K562 (cell line): Measurements from ENCODE around the gene CHST13. TPM values are rescaled to one million over a fixed set of nuclear protein-coding genes. Genes with fewer than 3 reads are reported as not detected.

Experiments used
- ATAC-seq: fragments of 200-7000 bp; cut with Tn5 transposase; 3 replicates; pipeline ENCODE4 v1.9.1; 2020; ENCODE audit warnings: moderate library complexity
- BruUV-seq: library from RNA; stranded (reverse); fragments of 400-500 nt; replicated peaks from 2 replicates; lab custom pipeline; 2021; lab: Mats Ljungman, UMichigan
- CTCF ChIA-PET: fragments of 300-600 bp; formaldehyde crosslinking; extraction: SDS; loops from one replicate; lab custom pipeline; 2021; ENCODE audit warnings: low intra/inter-chr PET ratio; lab: Yijun Ruan, JAX
- POLR2A ChIA-PET: fragments of 300-600, 350-650 bp; sonication (Branson Sonifier 250); formaldehyde crosslinking; extraction: SDS; loops from one replicate; lab custom pipeline; 2021; ENCODE audit warnings: antibody characterized with exemption, inconsistent platforms; lab: Yijun Ruan, JAX
- DNase-seq, 4 experiments: peaks; one replicate each; pipeline versions ENCODE4 v3.0.0 to v3.0.0-alpha.2; 2011 to 2018; ENCODE audit warnings: low spot score in 3 of 4, mixed read lengths in 3 of 4; ENCODE audit errors: extremely low read depth in 1 of 4
- FAIRE-seq: peaks from 2 replicates; lab custom pipeline; 2011; peaks lifted over from hg19 to GRCh38; lab: Jason Lieb, UNC
- H2AFZ ChIP-seq: 2 replicates; pipeline ENCODE4 v1.6.0; 2011; ENCODE audit warnings: low read depth, low read length, control low read depth, inconsistent platforms
- H3K27ac ChIP-seq: fragments of 200-600 bp; 3 replicates; pipeline ENCODE4 v1.8.0; 2011; ENCODE audit warnings: low read depth, mild to moderate bottlenecking, control low read depth, inconsistent platforms, low read length, moderate library complexity, mixed read lengths; ENCODE audit errors: extremely low read depth
- H3K27me3 ChIP-seq, 2 experiments: fragments of 300-600 bp in 1 of 2; 2 replicates in 1 of 2; 3 replicates in 1 of 2; pipeline versions ENCODE4 v1.6.0 to v1.8.0; 2011; ENCODE audit warnings: inconsistent platforms in 2 of 2, low read length in 2 of 2, mild to moderate bottlenecking in 1 of 2, mixed read lengths in 1 of 2, moderate library complexity in 1 of 2; ENCODE audit not compliant: control insufficient read depth in 2 of 2, insufficient read depth in 2 of 2
- H3K36me3 ChIP-seq: fragments of 300-600 bp; 3 replicates; pipeline ENCODE4 v1.8.0; 2011; ENCODE audit warnings: mild to moderate bottlenecking, low read length, inconsistent platforms; ENCODE audit not compliant: control insufficient read depth, insufficient read depth
- H3K4me1 ChIP-seq, 2 experiments: fragments of 200-600 bp in 1 of 2; replicated peaks in 1 of 2; 2 replicates in 1 of 2; 3 replicates in 1 of 2; pipeline versions ENCODE4 v1.5.1 to v1.8.0; 2011; ENCODE audit warnings: inconsistent platforms in 2 of 2, low read length in 2 of 2, mild to moderate bottlenecking in 1 of 2, mixed read lengths in 1 of 2, moderate library complexity in 1 of 2; ENCODE audit not compliant: control insufficient read depth in 2 of 2, insufficient read depth in 2 of 2
- H3K4me2 ChIP-seq: 2 replicates; pipeline ENCODE4 v1.6.1; 2011; ENCODE audit warnings: low read length, control low read depth, inconsistent platforms, mixed read lengths; ENCODE audit not compliant: insufficient read depth
- H3K4me3 ChIP-seq: fragments of 200-600 bp; sonication (generic), shearing (Covaris generic); 2 replicates; pipeline ENCODE4 v1.5.1; 2016; ENCODE audit warnings: control low read depth, inconsistent platforms
- H3K79me2 ChIP-seq: fragments of 200-600 bp; 3 replicates; pipeline ENCODE4 v1.8.0; 2011; ENCODE audit warnings: low read length, inconsistent platforms; ENCODE audit not compliant: control insufficient read depth, insufficient read depth
- H3K9ac ChIP-seq, 2 experiments: 2 replicates each; pipeline versions ENCODE4 v1.6.0 to v1.6.1; 2011; ENCODE audit warnings: low read depth in 2 of 2, low read length in 2 of 2, control low read depth in 1 of 2, inconsistent platforms in 1 of 2, mild to moderate bottlenecking in 1 of 2, mixed read lengths in 1 of 2; ENCODE audit not compliant: insufficient read depth in 1 of 2
- H3K9me1 ChIP-seq: one replicate; pipeline ENCODE4 v1.6.0; 2011; ENCODE audit warnings: inconsistent platforms, mild to moderate bottlenecking, low read length, moderate library complexity; ENCODE audit not compliant: control insufficient read depth, insufficient read depth
- H3K9me3 ChIP-seq: replicated peaks from 2 replicates; pipeline ENCODE4 v1.5.1; 2011; ENCODE audit warnings: low read depth, low read length, inconsistent platforms; ENCODE audit not compliant: control insufficient read depth, insufficient read depth
- H4K20me1 ChIP-seq: replicated peaks from 2 replicates; pipeline ENCODE4 v1.6.1; 2011; ENCODE audit warnings: low read length, inconsistent platforms, mixed read lengths; ENCODE audit not compliant: control insufficient read depth, insufficient read depth
- BMI1 ChIP-seq: fragments of 150-350 bp; IDR thresholded peaks from 2 replicates; pipeline ENCODE4 v1.6.1; 2014; ENCODE audit warnings: low read length
- HEY1 ChIP-seq: fragments of 250-450 bp; sonication (Bioruptor Pico); IDR thresholded peaks from 2 replicates; pipeline ENCODE4 v1.5.0; 2020; ENCODE audit warnings: mild to moderate bottlenecking, moderate library complexity, borderline replicate concordance
- MAFF ChIP-seq: IDR thresholded peaks from 2 replicates; pipeline ENCODE4 v1.6.1; 2012; ENCODE audit warnings: low read length, improper control_type of control experiment
- NFIC ChIP-seq: fragments of 450-650 bp; IDR thresholded peaks from 2 replicates; pipeline ENCODE4 v1.6.1; 2017; ENCODE audit warnings: mild to moderate bottlenecking, inconsistent platforms
- ZEB2 ChIP-seq: fragments of 450-650 bp; IDR thresholded peaks from 2 replicates; pipeline ENCODE4 v1.6.1; 2016
- ZNF780A ChIP-seq: fragments of 250-450 bp; sonication (Bioruptor Pico); IDR thresholded peaks from 2 replicates; pipeline ENCODE4 v1.5.0; 2021; ENCODE audit warnings: mild to moderate bottlenecking
- WGBS: fragments of 100-300 bp; shearing (Covaris generic); methylation state at CpG from one replicate; pipeline ENCODE4 v1.1.6; 2016; ENCODE audit warnings: low coverage, mixed read lengths; ENCODE audit not compliant: insufficient coverage; ENCODE audit errors: missing lambda C conversion rate; 5-methylcytosine and 5-hydroxymethylcytosine counted together
- in situ Hi-C: fragments of 300-500 bp; cut with MboI; formaldehyde crosslinking; loops from 4 replicates; pipeline ENCODE4 v1.15.0; 2018; ENCODE audit warnings: inconsistent platforms, mixed read lengths
- intact Hi-C: fragments of 100-400 bp; cut with micrococcal nuclease; formaldehyde crosslinking; loops from 2 replicates; pipeline ENCODE4 v1.14.2; 2022
- polyA plus RNA-seq, 8 experiments: library from polyadenylated mRNA; depleted of rRNA in 4 of 8; stranded (reverse) in 5 of 8; unstranded in 3 of 8; fragments of >200 nt; fragmentation: Nextera tagmentation in 2 of 8; fragmentation: Illumina TruSeq in 1 of 8; extraction: Ambion mirVana in 2 of 8; extraction: Trizol in 1 of 8; gene quantifications; 2 replicates each; pipeline versions ENCODE4 v1.2.1 to v1.2.3, GENCODE V29; 2011 to 2014; ENCODE audit warnings: inconsistent platforms in 1 of 8, missing spikeins in 1 of 8
- total RNA-seq, 7 experiments: library from RNA; depleted of rRNA in 6 of 7; stranded (reverse); fragments of >200 nt in 6 of 7; fragmentation: Illumina TruSeq in 2 of 7; extraction: Trizol in 2 of 7; gene quantifications; 2 replicates each; pipeline versions ENCODE4 v1.2.1 to v1.2.3, GENCODE V29; 2011 to 2021; ENCODE audit warnings: low replicate concordance in 1 of 7
- TF ChIP-seq, protein P1 (sequence below): fragments of 250-450 bp; sonication (Bioruptor Pico); IDR thresholded peaks from 2 replicates; pipeline ENCODE4 v1.8.0; 2022; ENCODE audit warnings: moderate library complexity, mild to moderate bottlenecking, inconsistent platforms
- TF ChIP-seq, protein P2 (sequence below), 2 experiments: fragments of 450-650 bp; conservative IDR thresholded peaks; 2 replicates each; pipeline ENCODE4 v1.6.1; 2017; ENCODE audit warnings: mild to moderate bottlenecking in 2 of 2, moderate library complexity in 2 of 2
- TF ChIP-seq, protein P3 (sequence below): fragments of 250-450 bp; sonication (Bioruptor Pico); IDR thresholded peaks from 2 replicates; pipeline ENCODE4 v1.8.0; 2022; ENCODE audit warnings: moderate library complexity, mild to moderate bottlenecking, inconsistent platforms
- TF ChIP-seq, protein P4 (sequence below): fragments of 250-450 bp; sonication (Bioruptor Pico); IDR thresholded peaks from 2 replicates; pipeline ENCODE4 v1.9.0; 2021; ENCODE audit warnings: mild to moderate bottlenecking, inconsistent platforms
- TF ChIP-seq, protein P5 (sequence below): fragments of 450-650 bp; IDR thresholded peaks from 2 replicates; pipeline ENCODE4 v1.6.1; 2016; ENCODE audit warnings: mild to moderate bottlenecking

The CHST13 gene
- total and polyA plus RNA-seq, 9 of the 15 experiments (the other 6 are each of a cell fraction or from before 2014, with no cell fraction given): not detected

DNA sequence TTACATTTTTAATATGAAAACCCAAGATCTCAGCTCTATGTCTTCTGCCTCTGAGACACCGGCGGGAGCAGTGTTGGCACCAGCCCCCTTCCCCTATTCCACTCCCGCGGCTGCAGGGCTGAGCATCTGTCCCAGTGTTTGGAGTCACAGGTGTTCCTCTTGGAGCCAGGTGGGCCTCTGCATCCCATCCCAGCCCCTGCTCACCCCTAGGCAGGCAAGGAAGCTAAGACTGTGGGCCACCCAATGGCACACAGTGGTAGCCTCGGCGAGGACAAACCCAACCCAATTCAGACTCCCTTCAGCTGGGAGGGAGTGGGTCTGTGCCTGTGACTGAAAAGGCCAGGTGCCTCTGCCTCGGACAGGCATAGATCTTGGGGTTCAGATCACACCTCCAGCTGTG lies 3.1 kb downstream of the CHST13 start (continued):
- TF ChIP-seq, protein P1, sequence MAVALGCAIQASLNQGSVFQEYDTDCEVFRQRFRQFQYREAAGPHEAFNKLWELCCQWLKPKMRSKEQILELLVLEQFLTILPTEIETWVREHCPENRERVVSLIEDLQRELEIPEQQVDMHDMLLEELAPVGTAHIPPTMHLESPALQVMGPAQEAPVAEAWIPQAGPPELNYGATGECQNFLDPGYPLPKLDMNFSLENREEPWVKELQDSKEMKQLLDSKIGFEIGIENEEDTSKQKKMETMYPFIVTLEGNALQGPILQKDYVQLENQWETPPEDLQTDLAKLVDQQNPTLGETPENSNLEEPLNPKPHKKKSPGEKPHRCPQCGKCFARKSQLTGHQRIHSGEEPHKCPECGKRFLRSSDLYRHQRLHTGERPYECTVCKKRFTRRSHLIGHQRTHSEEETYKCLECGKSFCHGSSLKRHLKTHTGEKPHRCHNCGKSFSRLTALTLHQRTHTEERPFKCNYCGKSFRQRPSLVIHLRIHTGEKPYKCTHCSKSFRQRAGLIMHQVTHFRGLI (CRISPR knock-in tag): no peak

DNA sequence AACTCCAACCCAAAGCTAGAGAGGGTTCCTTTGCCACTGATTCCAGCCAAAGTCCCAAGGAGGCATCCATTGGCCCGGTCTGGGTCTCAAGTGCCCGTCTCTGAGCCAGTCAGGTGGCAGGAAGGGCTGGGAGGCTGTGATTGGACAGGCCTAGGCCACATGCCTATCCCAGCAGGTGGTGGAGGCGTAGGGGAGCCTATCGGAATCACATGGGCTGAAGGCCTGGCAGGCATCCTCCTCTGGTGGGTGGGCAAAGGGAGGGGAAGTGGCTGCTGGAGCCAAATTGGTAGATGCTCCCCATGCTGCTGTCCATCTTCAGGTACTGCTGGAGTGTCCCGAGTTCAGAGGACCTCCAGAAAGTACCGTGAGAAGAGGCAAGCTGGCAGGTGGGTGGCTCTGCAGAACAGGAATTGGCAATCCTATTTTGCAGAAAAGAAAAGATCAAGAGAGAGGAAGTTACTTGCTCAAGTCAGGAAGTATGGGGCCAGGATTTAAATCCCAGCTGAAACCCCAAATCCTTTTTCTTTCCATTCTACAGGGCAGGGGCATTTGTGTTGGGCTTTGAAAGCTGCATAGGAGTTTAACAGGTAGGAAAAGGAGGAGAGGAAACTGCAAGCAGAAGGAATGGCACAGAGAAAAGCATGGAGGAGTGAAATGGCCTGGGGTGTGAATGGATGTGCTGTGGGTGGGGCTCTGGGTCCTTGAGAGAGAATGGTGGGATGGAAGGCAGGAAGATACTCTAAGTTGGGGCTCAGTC lies 3.7 kb downstream of the CHST13 start:
- no peaks in the 10 kb centered on the region; the same call in 1 of the 2 replicates for H4K20me1 ChIP-seq
- no peak overlapping the region for H3K9ac ChIP-seq
- FAIRE-seq (no peak), DNase-seq (no peak), ATAC-seq (no peak)
- H3K27me3 ChIP-seq: peaks cover 0 to 4% of the 10 kb centered on the region in 2 experiments; a peak in 1 of 5 replicates
- no peaks in the 10 kb centered on the region for H3K9me3 ChIP-seq
- no peaks in the 10 kb centered on the region for H3K36me3 ChIP-seq
- no TSS peak for BruUV-seq
- in situ Hi-C loops: no loop called here
- no peak overlapping the region for H3K27ac ChIP-seq
- H2AFZ ChIP-seq: no peak overlapping the region
- WGBS: 4% methylated on average over 6 of the region's 6 CpGs
- ChIA-PET POLR2A (interaction anchor here (1.1 kb wide), 1 partner anchor 94 kb away, joined by 3 read pairs; no protein-coding TSS in a partner anchor), CTCF (no interaction called here)
- H3K4me2 ChIP-seq: no peak overlapping the region
- intact Hi-C loops: loop anchor here (10.0 kb wide), 2 partner anchors 137 to 217 kb away; no protein-coding TSS in a partner anchor
- H3K9me1 ChIP-seq: no peaks in the 10 kb centered on the region
- H3K79me2 ChIP-seq: no peaks in the 10 kb centered on the region
- H3K4me1 ChIP-seq: peaks cover 0 to 12% of the 10 kb centered on the region in 2 experiments; a peak in 2 of 5 replicates
- no peak overlapping the region for H3K4me3 ChIP-seq
- TF ChIP-seq, protein P2, sequence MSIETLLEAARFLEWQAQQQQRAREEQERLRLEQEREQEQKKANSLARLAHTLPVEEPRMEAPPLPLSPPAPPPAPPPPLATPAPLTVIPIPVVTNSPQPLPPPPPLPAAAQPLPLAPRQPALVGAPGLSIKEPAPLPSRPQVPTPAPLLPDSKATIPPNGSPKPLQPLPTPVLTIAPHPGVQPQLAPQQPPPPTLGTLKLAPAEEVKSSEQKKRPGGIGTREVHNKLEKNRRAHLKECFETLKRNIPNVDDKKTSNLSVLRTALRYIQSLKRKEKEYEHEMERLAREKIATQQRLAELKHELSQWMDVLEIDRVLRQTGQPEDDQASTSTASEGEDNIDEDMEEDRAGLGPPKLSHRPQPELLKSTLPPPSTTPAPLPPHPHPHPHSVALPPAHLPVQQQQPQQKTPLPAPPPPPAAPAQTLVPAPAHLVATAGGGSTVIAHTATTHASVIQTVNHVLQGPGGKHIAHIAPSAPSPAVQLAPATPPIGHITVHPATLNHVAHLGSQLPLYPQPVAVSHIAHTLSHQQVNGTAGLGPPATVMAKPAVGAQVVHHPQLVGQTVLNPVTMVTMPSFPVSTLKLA (conservative IDR thresholded peaks at IDR 0.05): no peak
- TF ChIP-seq, protein P3, sequence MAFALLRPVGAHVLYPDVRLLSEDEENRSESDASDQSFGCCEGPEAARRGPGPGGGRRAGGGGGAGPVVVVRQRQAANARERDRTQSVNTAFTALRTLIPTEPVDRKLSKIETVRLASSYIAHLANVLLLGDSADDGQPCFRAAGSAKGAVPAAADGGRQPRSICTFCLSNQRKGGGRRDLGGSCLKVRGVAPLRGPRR: no peak
- TF ChIP-seq ZEB2 (no peak), MAFF (no peak), ZNF780A (no peak), NFIC (no peak), BMI1 (no peak), HEY1 (CRISPR knock-in tag) (no peak)
- TF ChIP-seq, protein P4, sequence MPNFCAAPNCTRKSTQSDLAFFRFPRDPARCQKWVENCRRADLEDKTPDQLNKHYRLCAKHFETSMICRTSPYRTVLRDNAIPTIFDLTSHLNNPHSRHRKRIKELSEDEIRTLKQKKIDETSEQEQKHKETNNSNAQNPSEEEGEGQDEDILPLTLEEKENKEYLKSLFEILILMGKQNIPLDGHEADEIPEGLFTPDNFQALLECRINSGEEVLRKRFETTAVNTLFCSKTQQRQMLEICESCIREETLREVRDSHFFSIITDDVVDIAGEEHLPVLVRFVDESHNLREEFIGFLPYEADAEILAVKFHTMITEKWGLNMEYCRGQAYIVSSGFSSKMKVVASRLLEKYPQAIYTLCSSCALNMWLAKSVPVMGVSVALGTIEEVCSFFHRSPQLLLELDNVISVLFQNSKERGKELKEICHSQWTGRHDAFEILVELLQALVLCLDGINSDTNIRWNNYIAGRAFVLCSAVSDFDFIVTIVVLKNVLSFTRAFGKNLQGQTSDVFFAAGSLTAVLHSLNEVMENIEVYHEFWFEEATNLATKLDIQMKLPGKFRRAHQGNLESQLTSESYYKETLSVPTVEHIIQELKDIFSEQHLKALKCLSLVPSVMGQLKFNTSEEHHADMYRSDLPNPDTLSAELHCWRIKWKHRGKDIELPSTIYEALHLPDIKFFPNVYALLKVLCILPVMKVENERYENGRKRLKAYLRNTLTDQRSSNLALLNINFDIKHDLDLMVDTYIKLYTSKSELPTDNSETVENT (CRISPR knock-in tag): no peak
- TF ChIP-seq, protein P5, sequence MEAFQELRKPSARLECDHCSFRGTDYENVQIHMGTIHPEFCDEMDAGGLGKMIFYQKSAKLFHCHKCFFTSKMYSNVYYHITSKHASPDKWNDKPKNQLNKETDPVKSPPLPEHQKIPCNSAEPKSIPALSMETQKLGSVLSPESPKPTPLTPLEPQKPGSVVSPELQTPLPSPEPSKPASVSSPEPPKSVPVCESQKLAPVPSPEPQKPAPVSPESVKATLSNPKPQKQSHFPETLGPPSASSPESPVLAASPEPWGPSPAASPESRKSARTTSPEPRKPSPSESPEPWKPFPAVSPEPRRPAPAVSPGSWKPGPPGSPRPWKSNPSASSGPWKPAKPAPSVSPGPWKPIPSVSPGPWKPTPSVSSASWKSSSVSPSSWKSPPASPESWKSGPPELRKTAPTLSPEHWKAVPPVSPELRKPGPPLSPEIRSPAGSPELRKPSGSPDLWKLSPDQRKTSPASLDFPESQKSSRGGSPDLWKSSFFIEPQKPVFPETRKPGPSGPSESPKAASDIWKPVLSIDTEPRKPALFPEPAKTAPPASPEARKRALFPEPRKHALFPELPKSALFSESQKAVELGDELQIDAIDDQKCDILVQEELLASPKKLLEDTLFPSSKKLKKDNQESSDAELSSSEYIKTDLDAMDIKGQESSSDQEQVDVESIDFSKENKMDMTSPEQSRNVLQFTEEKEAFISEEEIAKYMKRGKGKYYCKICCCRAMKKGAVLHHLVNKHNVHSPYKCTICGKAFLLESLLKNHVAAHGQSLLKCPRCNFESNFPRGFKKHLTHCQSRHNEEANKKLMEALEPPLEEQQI: no peak
